ENCODE results near the gene GRAMD4.

GRAMD4 gene

GRCh38 chr22:46596819-46597218, 23.4 kb upstream of the GRAMD4 start:
- peak; percentile 37 for DNase-seq (ENCODE audit: low spot score)

GRCh38 chr22:46598224-46598623, 22.0 kb upstream of the GRAMD4 start:
- DNase-seq (ENCODE audit: low spot score): no peak

- DNase-seq (ENCODE audit: low spot score): no peak
These were observed 21.3 kb upstream of the GRAMD4 start for GRCh38 chr22:46598737-46599424.

- DNase-seq (ENCODE audit: low spot score): no peak
These were observed 19.9 kb upstream of the GRAMD4 start for GRCh38 chr22:46600273-46600796.

GRCh38 chr22:46602025-46602424, 18.2 kb upstream of the GRAMD4 start:
- DNase-seq (ENCODE audit: low spot score): no peak

- no peak for DNase-seq (ENCODE audit: low spot score)
These were observed 15.9 kb upstream of the GRAMD4 start for GRCh38 chr22:46604306-46604690.

- DNase-seq (ENCODE audit: low spot score): no peak
These were observed 15.1 kb upstream of the GRAMD4 start for GRCh38 chr22:46605117-46605516.

GRCh38 chr22:46606886-46607285, 13.3 kb upstream of the GRAMD4 start:
- no peak for DNase-seq (ENCODE audit: low spot score)

- DNase-seq (ENCODE audit: low spot score): no peak
These were observed 12.6 kb upstream of the GRAMD4 start for GRCh38 chr22:46607483-46608114.

GRCh38 chr22:46609175-46609690, 11.0 kb upstream of the GRAMD4 start:
- no peak for DNase-seq (ENCODE audit: low spot score)

- no peak for DNase-seq (ENCODE audit: low spot score)
These were observed 10.4 kb upstream of the GRAMD4 start for GRCh38 chr22:46609724-46610201.

- no peak for DNase-seq (ENCODE audit: low spot score)
These were observed 9.8 kb upstream of the GRAMD4 start for GRCh38 chr22:46610356-46610755.

- no peak for DNase-seq (ENCODE audit: low spot score)
These were observed 9.0 kb upstream of the GRAMD4 start for GRCh38 chr22:46611189-46611588.

- no peak for DNase-seq (ENCODE audit: low spot score)
These were observed 7.8 kb upstream of the GRAMD4 start for GRCh38 chr22:46612341-46612903.

GRCh38 chr22:46612904-46613605, 7.1 kb upstream of the GRAMD4 start:
- no peak for DNase-seq (ENCODE audit: low spot score)

- DNase-seq (ENCODE audit: low spot score): no peak
These were observed 6.6 kb upstream of the GRAMD4 start for GRCh38 chr22:46613606-46614021.

GRCh38 chr22:46614025-46614931, 5.9 kb upstream of the GRAMD4 start:
- DNase-seq (ENCODE audit: low spot score): no peak

- peak; percentile 76 for DNase-seq (ENCODE audit: low spot score)
These were observed 2.8 kb upstream of the GRAMD4 start for GRCh38 chr22:46617207-46617985.

- DNase-seq (ENCODE audit: low spot score): no peak
These were observed 2.1 kb upstream of the GRAMD4 start for GRCh38 chr22:46617986-46618647.

- DNase-seq (ENCODE audit: low spot score): no peak
These were observed 1.5 kb upstream of the GRAMD4 start for GRCh38 chr22:46618667-46619066.
